G401 (cell line): ENCODE measurements around the gene PYGL. TPM values are rescaled to one million over a fixed set of nuclear protein-coding genes. Genes with fewer than 3 reads are reported as not detected.

Experiments used
- DNase-seq: peaks from one replicate; pipeline ENCODE4 v3.0.0-alpha.2; 2015; ENCODE audit warnings: low spot score
- in situ Hi-C: cut with HindIII; loops from 2 replicates; pipeline ENCODE4 v1.10.0; 2016; ENCODE audit warnings: low sequenced_read_pairs, mixed read lengths
- total RNA-seq: library from RNA; depleted of rRNA; stranded (reverse); fragments of >200 nt; shearing (Covaris generic); gene quantifications from 2 replicates; pipeline ENCODE4 v1.2.3, GENCODE V29; 2014

Gene PYGL
- total RNA-seq, 1 experiment from 2014 or later: 0.68 TPM

DNA sequence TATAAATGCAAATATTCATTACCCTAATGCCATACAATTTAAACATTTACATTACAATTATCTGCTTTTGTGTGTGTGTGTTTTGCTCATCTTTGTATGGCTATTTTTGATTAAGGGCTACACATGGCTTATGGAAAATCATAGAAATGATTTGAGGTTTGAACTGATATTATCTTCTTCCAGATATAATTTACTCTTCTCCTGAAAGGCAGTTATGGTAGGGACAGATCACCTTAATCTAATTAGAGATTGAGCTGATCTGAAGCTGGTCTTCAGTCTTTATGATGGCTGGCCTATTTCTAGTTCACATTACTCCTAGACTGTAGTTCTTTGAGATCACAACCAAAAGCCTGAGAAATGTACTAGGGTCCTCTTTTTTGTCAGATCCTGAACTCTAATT lies 56.8 kb downstream of the PYGL start:
- DNase-seq: no peak
- in situ Hi-C loops: no loop called here

DNA sequence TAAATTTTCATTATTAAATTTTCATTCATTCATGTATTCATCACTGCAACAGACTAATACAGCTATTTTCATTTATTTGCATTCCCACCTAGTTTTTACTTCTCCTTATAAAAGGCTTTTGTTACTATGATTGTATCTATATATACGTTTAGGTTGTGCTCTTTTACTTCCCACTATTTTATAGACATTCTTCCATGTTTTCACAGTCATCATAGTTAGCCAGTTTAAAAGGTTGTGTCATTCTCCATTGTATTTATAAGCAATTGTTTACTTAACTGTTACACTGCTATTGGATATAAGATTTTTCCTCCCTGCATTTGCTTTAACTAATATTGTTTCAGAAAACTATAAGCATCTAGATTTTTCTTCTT lies 60.5 kb downstream of the PYGL start:
- in situ Hi-C loops: no loop called here
- DNase-seq: no peak

DNA sequence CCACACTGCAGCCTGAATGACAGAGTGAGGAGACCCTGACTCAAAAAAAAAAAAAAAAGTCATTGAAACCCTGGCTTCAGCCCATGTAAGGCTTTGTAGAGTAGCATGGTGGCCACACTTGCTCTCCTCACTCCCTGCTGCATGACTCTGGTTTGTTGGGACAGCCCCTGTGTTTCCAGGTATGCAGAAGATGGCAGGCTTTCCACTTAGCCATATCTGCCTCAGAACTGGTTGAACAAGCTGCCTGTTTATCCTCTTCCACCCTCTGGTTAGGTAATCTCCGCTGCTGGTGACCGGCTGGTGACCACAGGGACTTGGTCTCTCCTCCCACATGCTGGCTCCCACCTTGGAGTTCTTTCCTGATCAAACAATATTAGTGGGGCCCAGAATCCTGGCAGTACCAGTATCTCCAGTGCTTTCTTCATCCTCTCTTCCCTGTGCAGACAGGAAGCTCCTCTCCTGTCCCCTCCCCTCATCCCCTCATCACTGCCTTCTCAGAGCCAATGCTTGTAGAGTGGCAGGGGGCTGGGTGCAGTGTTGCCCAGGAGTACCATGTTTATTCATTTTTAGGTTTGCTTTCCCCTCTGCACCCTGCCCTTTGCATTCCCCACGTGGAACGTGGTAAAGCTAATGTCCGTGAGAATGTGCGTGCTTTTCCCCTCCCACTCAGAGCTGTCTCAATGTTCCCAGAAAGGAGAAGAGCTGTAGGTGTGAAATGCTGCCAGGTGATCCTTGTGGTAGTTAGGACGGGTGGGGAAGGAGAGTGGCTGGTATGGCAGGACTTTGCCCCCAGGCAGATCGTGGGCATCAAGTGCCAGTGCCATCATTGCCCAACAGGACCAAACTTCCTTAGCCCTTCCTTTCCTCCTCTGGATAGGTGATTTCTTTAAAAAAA lies 61.1 kb downstream of the PYGL start:
- DNase-seq: no peak
- in situ Hi-C loops: no loop called here

- in situ Hi-C loops: no loop called here
- DNase-seq: no peak
Measured at GRCh38 chr14:50875359-50876070, 68.8 kb downstream of the PYGL start.

DNA sequence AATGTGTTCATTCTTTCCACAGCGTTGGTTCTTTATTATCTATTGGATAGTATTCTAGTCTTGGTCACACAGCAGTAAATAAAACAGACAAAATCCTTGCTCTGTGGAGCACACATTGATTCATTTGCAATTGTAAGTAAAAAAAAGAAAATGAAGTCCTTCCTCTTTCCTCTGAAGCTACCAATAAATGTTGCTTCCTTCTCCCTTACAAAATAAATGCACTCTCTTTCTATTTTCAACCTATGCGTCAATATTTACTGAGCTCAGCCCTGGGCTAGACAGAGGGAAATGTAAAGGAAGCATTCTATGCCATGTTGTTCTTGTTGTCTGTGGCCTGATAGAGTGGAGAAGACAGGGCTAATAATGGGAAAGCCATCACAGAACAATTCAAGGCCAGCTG lies 69.5 kb downstream of the PYGL start:
- no peak for DNase-seq
- in situ Hi-C loops: no loop called here

GRCh38 chr14:50871914-50872732 lies 72.2 kb downstream of the PYGL start, which contains the start of gene ABHD12B:
TSS of gene ABHD12B (plus strand) at chr14:50872053. CDS start at chr14:50872175, 122 bp downstream.
- in situ Hi-C loops: no loop called here
- DNase-seq: no peak

- no peak for DNase-seq
- in situ Hi-C loops: no loop called here
Measured at GRCh38 chr14:50871228-50871627, 73.1 kb downstream of the PYGL start.

GRCh38 chr14:50865391-50866076 lies 78.7 kb downstream of the PYGL start:
- no peak for DNase-seq
- in situ Hi-C loops: no loop called here

DNA sequence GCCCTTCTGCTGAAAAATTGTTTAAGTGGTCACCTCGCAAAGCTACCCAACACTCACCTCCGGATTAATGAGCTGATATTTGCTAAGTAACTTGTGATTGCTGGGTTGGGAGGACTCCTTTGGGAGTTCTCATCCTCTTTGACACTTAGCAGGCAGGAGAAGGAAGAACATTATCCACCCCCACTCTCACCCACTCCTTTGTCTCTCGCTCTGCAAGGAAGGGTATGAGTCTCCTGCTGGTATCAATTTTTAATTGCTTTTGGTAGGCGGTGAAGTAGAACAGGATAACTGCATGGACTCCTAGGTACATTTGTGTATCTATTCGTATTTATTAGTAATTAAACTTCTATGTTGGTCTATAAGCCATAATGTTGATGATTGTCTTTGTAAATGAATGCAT lies 79.3 kb downstream of the PYGL start:
- no peak for DNase-seq
- in situ Hi-C loops: no loop called here

DNA sequence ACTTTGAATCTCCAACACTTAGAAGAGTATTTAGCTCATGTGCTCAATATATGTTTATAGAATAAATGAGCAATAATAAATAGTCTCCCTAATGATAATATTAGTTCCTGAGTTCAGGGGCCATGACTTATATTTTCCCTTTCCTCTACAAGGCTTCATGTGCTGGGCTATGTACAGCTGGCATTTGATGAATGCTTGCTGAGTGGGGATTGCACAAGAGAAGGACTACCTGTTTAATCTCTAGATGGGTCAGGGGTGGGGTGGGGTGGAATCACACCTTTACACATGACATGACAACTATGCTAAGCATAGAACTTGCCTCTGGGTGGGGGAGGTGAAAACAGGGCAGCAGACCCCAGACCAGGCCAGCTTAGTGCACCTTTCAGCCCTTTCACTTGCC lies 80.0 kb downstream of the PYGL start:
- in situ Hi-C loops: no loop called here
- no peak for DNase-seq

GRCh38 chr14:50862036-50862570 lies 82.2 kb downstream of the PYGL start:
- no peak for DNase-seq
- in situ Hi-C loops: no loop called here

DNA sequence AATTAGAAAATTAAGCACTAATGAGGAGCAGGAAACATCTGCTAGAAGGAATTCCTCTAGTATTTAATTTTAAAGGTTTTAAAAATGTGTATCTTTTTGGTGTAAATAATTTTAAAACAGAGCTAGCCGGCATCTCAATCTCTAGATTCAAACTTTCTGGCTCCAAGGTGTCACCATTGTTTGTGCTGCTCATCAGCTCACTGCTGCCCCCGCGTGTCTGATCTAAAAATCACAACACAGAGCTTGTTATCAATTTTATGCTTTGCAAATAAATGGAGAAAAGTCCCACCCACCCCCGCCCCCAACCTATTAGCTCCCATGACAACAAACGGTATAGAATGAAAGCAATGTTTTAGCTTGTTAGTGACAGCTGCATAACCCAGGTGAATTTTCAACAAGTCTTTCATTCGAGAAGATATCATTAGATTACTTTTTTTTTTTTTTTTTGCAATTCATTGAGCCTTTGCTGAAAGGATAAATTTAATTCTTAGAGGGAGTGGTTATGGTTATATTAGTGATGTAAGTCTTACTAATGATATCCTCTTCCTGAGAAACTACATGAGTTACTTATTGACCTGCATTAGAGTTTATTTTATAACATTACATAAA lies 83.7 kb downstream of the PYGL start:
- in situ Hi-C loops: no loop called here
- peak; percentile 81 for DNase-seq

DNA sequence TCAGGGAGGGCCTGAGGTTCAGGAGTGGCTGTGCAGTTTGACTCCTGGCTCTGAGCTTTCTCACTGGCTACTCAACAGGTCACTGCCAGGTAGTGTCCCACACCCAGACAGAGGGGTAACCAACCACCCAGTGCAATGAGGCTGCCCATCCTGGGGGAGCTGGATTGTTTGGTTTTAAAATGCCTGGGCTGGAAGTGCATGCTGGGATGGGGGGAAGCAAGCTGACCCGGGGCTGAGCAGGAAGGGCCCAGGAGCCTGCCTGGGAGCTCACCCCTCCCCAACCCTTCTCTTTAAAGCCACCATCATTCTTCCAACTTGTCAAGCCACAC lies 85.0 kb downstream of the PYGL start:
- in situ Hi-C loops: no loop called here
- DNase-seq: no peak

DNA sequence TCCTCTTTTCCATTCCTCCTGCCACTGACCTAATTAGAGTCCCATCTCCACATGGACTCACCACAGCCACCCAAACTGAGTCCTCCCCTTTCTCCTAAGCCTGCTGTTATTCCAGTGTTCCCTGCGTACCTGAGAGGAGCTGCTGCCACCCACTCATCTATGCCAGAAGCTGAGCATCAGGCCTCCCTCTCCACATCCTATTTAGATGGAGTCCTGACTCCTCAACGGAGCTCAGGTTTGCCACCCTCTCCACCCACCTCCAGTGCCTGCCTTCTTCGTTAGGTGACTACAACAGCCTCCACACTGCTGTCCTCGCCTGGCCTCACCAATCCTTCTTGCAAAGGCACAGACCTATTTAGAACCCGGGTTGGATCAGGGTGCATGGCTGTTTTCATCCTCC lies 87.6 kb downstream of the PYGL start:
- in situ Hi-C loops: no loop called here
- no peak for DNase-seq

DNA sequence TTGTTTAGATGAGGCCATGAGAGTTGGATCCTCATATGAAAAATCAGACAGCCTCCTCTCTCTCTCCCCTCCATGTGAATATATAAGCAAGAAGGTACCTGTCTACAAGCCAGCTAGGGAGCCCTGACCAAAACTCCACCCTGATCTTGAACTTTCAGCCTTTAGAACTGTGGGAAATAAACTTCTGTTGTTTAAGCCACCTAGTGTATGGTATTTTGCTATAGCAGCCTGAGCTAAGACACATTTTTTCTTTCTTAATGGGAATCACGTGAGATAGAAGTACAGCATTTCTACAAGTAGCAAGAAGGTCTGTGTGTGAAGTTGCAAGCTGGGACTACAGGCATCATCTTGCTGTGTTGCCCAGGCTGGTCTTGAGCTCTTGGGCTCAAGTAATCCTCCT lies 88.7 kb downstream of the PYGL start:
- in situ Hi-C loops: no loop called here
- DNase-seq: no peak
